HepG2 (cell line): ENCODE measurements around the gene UNC93A. TPM values are rescaled to one million over a fixed set of nuclear protein-coding genes. Genes with fewer than 3 reads are reported as not detected.
A peak's percentile ranks its signal among the peaks of the same experiment; 100 is the strongest.

ENCODE experiments used
- ATAC-seq: fragments of 200-7000 bp; cut with Tn5 transposase; 3 replicates; pipeline ENCODE4 v1.9.1; 2020; ENCODE audit warnings: mild to moderate bottlenecking, moderate library complexity
- BruUV-seq: library from RNA; stranded (reverse); fragments of 400-500 nt; replicated peaks from 2 replicates; lab custom pipeline; 2021; lab: Mats Ljungman, UMichigan
- CTCF ChIA-PET: fragments of 300-600 bp; formaldehyde crosslinking; extraction: SDS; loops from one replicate; lab custom pipeline; 2021; ENCODE audit warnings: low total read pairs, inconsistent platforms, low intra/inter-chr PET ratio; lab: Yijun Ruan, JAX
- POLR2A ChIA-PET: fragments of 350-600 bp; sonication (Branson Sonifier 250); formaldehyde crosslinking; loops from one replicate; lab custom pipeline; 2020; ENCODE audit warnings: antibody characterized with exemption, inconsistent platforms; lab: Yijun Ruan, JAX
- DNase-seq: peaks from one replicate; pipeline ENCODE4 v3.0.0-alpha.2; 2015; ENCODE audit warnings: low spot score
- FAIRE-seq: peaks from 3 replicates; lab custom pipeline; 2011; peaks lifted over from hg19 to GRCh38; lab: Jason Lieb, UNC
- H2AFZ ChIP-seq: one replicate; pipeline ENCODE4 v1.6.1; 2011; ENCODE audit warnings: low read length, inconsistent platforms
- H3K27ac ChIP-seq: fragments of 300-600 bp; 3 replicates; pipeline ENCODE4 v1.8.0; 2011; ENCODE audit warnings: mixed run types, mild to moderate bottlenecking, mixed read lengths, low read length, inconsistent platforms; ENCODE audit not compliant: insufficient read depth; ENCODE audit errors: extremely low read length
- H3K27me3 ChIP-seq, 2 experiments: fragments of 200-600 bp in 1 of 2; 2 replicates in 1 of 2; 3 replicates in 1 of 2; pipeline versions ENCODE4 v1.6.0 to v1.8.0; 2011; ENCODE audit warnings: low read length in 2 of 2, mild to moderate bottlenecking in 2 of 2, moderate library complexity in 2 of 2, inconsistent platforms in 1 of 2; ENCODE audit not compliant: insufficient read depth in 2 of 2, control insufficient read depth in 1 of 2
- H3K36me3 ChIP-seq, 2 experiments: fragments of 200-600 bp in 1 of 2; replicated peaks in 1 of 2; 2 replicates in 1 of 2; 3 replicates in 1 of 2; pipeline versions ENCODE4 v1.5.1 to v1.8.0; 2011; ENCODE audit warnings: low read length in 2 of 2, inconsistent platforms in 1 of 2; ENCODE audit not compliant: insufficient read depth in 2 of 2, control insufficient read depth in 1 of 2
- H3K4me1 ChIP-seq: 2 replicates; pipeline ENCODE4 v1.5.1; 2012; ENCODE audit warnings: low read length, inconsistent platforms; ENCODE audit not compliant: insufficient read depth
- H3K4me2 ChIP-seq: 2 replicates; pipeline ENCODE4 v1.6.0; 2011; ENCODE audit warnings: low read depth, low read length, inconsistent platforms
- H3K4me3 ChIP-seq, 3 experiments: fragments of 200-600 bp in 1 of 3; sonication (generic), shearing (Covaris generic) in 1 of 3; replicated peaks in 1 of 3; 2 replicates each; pipeline ENCODE4 v1.5.1; 2011 to 2016; ENCODE audit warnings: low read length in 3 of 3, inconsistent platforms in 2 of 3, low read depth in 2 of 3, mild to moderate bottlenecking in 2 of 3, control low read depth in 1 of 3, mixed read lengths in 1 of 3; ENCODE audit not compliant: insufficient read depth in 1 of 3
- H3K79me2 ChIP-seq: one replicate; pipeline ENCODE4 v1.6.1; 2011; ENCODE audit warnings: low read length, inconsistent platforms; ENCODE audit not compliant: insufficient read depth
- H3K9ac ChIP-seq: 2 replicates; pipeline ENCODE4 v1.6.0; 2011; ENCODE audit warnings: mild to moderate bottlenecking, low read depth, low read length, inconsistent platforms; ENCODE audit not compliant: insufficient read depth
- H3K9me3 ChIP-seq: 2 replicates; pipeline ENCODE4 v1.5.1; 2012; ENCODE audit warnings: mild to moderate bottlenecking, low read length
- H4K20me1 ChIP-seq: 2 replicates; pipeline ENCODE4 v1.6.0; 2011; ENCODE audit warnings: inconsistent platforms, mild to moderate bottlenecking, low read length, moderate library complexity; ENCODE audit not compliant: insufficient read depth
- MLLT10 ChIP-seq: sonication (generic); formaldehyde crosslinking; IDR thresholded peaks from 2 replicates; pipeline ENCODE4 v1.4.0; 2020; ENCODE audit warnings: missing genetic modification reagents
- NFYB ChIP-seq: sonication (generic); formaldehyde crosslinking; IDR thresholded peaks from 2 replicates; pipeline ENCODE4 v1.4.0; 2020; ENCODE audit warnings: missing genetic modification reagents
- PBX2 ChIP-seq: IDR thresholded peaks from 2 replicates; pipeline ENCODE4 v1.6.1; 2016; ENCODE audit warnings: control low read depth
- PHF20 ChIP-seq: sonication (generic); formaldehyde crosslinking; IDR thresholded peaks from 2 replicates; pipeline ENCODE4 v1.5.0; 2020; ENCODE audit warnings: mild to moderate bottlenecking, missing genetic modification reagents
- SRSF1 ChIP-seq: fragments of 200-400 bp; formaldehyde crosslinking; optimal IDR thresholded peaks from 2 replicates; pipeline ENCODE3; 2017; ENCODE audit warnings: mild to moderate bottlenecking, low read depth, low read length, moderate library complexity
- TRAFD1 ChIP-seq: sonication (generic); formaldehyde crosslinking; IDR thresholded peaks from 2 replicates; pipeline ENCODE4 v1.5.1; 2020; ENCODE audit warnings: missing genetic modification reagents, mild to moderate bottlenecking, borderline replicate concordance
- ZNF10 ChIP-seq: sonication (generic); formaldehyde crosslinking; IDR thresholded peaks from 2 replicates; pipeline ENCODE4 v1.4.0; 2020; ENCODE audit warnings: mild to moderate bottlenecking, low read depth, missing genetic modification reagents, borderline replicate concordance
- ZNF468 ChIP-seq: sonication (generic); formaldehyde crosslinking; IDR thresholded peaks from 2 replicates; pipeline ENCODE4 v1.8.0; 2022; ENCODE audit warnings: mild to moderate bottlenecking, moderate library complexity, missing genetic modification reagents
- ZNF563 ChIP-seq: sonication (generic); formaldehyde crosslinking; IDR thresholded peaks from 2 replicates; pipeline ENCODE4 v1.8.0; 2022; ENCODE audit warnings: mild to moderate bottlenecking, moderate library complexity, missing genetic modification reagents
- WGBS: methylation state at CpG from one replicate; pipeline ENCODE4 v1.1.6; 2017; ENCODE audit warnings: low lambda C conversion rate; 5-methylcytosine and 5-hydroxymethylcytosine counted together
- in situ Hi-C: cut with HindIII; loops from 2 replicates; pipeline ENCODE4 v1.10.0; 2017; ENCODE audit warnings: low pct_unique_long_range_greater_than_20kb; ENCODE audit not compliant: extremely low pct_ligation_motif_present
- intact Hi-C: fragments of 100-400 bp; cut with micrococcal nuclease; formaldehyde crosslinking; loops from one replicate; pipeline ENCODE4 v1.10.0; 2022; ENCODE audit not compliant: unreplicated experiment
- polyA plus RNA-seq, 8 experiments: library from polyadenylated mRNA; depleted of rRNA in 3 of 8; stranded (reverse) in 7 of 8; unstranded in 1 of 8; fragments of >200 nt; fragmentation: Illumina TruSeq in 4 of 8; extraction: Trizol in 4 of 8; gene quantifications; 2 replicates each; pipeline versions ENCODE4 v1.2.1 to v1.2.3, GENCODE V29; 2011 to 2016; ENCODE audit warnings: low read depth in 4 of 8, missing spikeins in 1 of 8, mixed read lengths in 1 of 8; ENCODE audit not compliant: insufficient read depth in 1 of 8
- total RNA-seq, 5 experiments: library from RNA; depleted of rRNA; stranded (reverse); fragments of >200 nt; fragmentation: Illumina TruSeq; extraction: Trizol; gene quantifications; 2 replicates each; pipeline ENCODE4 v1.2.3, GENCODE V29; 2016; ENCODE audit warnings: low read depth in 1 of 5
- TF ChIP-seq, protein P1 (sequence below): sonication (generic); formaldehyde crosslinking; IDR thresholded peaks from 2 replicates; pipeline ENCODE4 v1.5.0; 2020; ENCODE audit warnings: mild to moderate bottlenecking, low read depth, missing genetic modification reagents, borderline replicate concordance
- TF ChIP-seq, protein P2 (sequence below): sonication (generic); formaldehyde crosslinking; IDR thresholded peaks from 2 replicates; pipeline ENCODE4 v1.4.0; 2020; ENCODE audit warnings: mild to moderate bottlenecking, missing genetic modification reagents

UNC93A gene
- total and polyA plus RNA-seq, 2 of the 13 experiments (the other 11 are each of a cell fraction or from before 2014, with no cell fraction given), result 11.0 to 42.7 TPM

GRCh38 chr6:167350275-167350696 is 59.2 kb downstream of the UNC93A start:
- Histone ChIP-seq H3K9ac (no peak overlapping the region), H3K27ac (no peak overlapping the region), H2AFZ (no peak overlapping the region), H3K4me1 (peaks cover 43% of the 10 kb centered on the region), H3K36me3 (no peaks in the 10 kb centered on the region), H4K20me1 (no peaks in the 10 kb centered on the region), H3K9me3 (no peaks in the 10 kb centered on the region), H3K79me2 (no peaks in the 10 kb centered on the region), H3K4me2 (no peak overlapping the region), H3K4me3 (no peak overlapping the region), H3K27me3 (no peaks in the 10 kb centered on the region)
- DNase-seq (no peak), ATAC-seq (no peak), FAIRE-seq (no peak)
- TF ChIP-seq SRSF1, result peak; percentile 40
- TF ChIP-seq, protein P1, sequence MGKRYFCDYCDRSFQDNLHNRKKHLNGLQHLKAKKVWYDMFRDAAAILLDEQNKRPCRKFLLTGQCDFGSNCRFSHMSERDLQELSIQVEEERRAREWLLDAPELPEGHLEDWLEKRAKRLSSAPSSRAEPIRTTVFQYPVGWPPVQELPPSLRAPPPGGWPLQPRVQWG (CRISPR knock-in tag), result no peak
- TF ChIP-seq ZNF10 (CRISPR knock-in tag), result no peak
- TF ChIP-seq PHF20, result no peak
- no TSS peak for BruUV-seq
- ChIA-PET CTCF (no interaction called here), POLR2A (interaction anchor here (2.7 kb wide), 1 partner anchor 41 kb away, joined by 25 read pairs; no protein-coding TSS in a partner anchor)
- intact Hi-C loops (no loop called here), in situ Hi-C loops (no loop called here)
- WGBS, result 94% methylated on average over 22 of the region's 22 CpGs

- H4K20me1 ChIP-seq, result no peaks in the 10 kb centered on the region
- H3K36me3 ChIP-seq, result no peaks in the 10 kb centered on the region
- POLR2A ChIA-PET, result interaction anchor here (1.9 kb wide), 1 partner anchor 9 kb away, joined by 10 read pairs; no protein-coding TSS in a partner anchor
- no TSS peak for BruUV-seq
- no peak overlapping the region for H3K9ac ChIP-seq
- no peak overlapping the region for H3K4me2 ChIP-seq
- in situ Hi-C loops (no loop called here), intact Hi-C loops (no loop called here)
- 95% methylated on average over 61 of the region's 62 CpGs for WGBS
- no peaks in the 10 kb centered on the region for H3K79me2 ChIP-seq
- H2AFZ ChIP-seq, result no peak overlapping the region
- CTCF ChIA-PET, result no interaction called here
- DNase-seq (no peak), ATAC-seq (no peak; the same call in 2 of the 3 replicates), FAIRE-seq (no peak)
- no peaks in the 10 kb centered on the region for H3K27me3 ChIP-seq
- no peaks in the 10 kb centered on the region for H3K9me3 ChIP-seq
- H3K4me3 ChIP-seq, result no peak overlapping the region
- H3K27ac ChIP-seq, result no peak overlapping the region
- H3K4me1 ChIP-seq, result peaks cover 40% of the 10 kb centered on the region
- no peak for TF ChIP-seq PBX2
- no peak for TF ChIP-seq NFYB (CRISPR knock-in tag)
- TF ChIP-seq, protein P2, sequence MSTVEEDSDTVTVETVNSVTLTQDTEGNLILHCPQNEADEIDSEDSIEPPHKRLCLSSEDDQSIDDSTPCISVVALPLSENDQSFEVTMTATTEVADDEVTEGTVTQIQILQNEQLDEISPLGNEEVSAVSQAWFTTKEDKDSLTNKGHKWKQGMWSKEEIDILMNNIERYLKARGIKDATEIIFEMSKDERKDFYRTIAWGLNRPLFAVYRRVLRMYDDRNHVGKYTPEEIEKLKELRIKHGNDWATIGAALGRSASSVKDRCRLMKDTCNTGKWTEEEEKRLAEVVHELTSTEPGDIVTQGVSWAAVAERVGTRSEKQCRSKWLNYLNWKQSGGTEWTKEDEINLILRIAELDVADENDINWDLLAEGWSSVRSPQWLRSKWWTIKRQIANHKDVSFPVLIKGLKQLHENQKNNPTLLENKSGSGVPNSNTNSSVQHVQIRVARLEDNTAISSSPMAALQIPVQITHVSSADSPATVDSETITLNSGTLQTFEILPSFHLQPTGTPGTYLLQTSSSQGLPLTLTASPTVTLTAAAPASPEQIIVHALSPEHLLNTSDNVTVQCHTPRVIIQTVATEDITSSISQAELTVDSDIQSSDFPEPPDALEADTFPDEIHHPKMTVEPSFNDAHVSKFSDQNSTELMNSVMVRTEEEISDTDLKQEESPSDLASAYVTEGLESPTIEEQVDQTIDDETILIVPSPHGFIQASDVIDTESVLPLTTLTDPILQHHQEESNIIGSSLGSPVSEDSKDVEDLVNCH (CRISPR knock-in tag), result no peak
- no peak for TF ChIP-seq ZNF563 (CRISPR knock-in tag)
- TF ChIP-seq MLLT10 (CRISPR knock-in tag), result no peak
- no peak for TF ChIP-seq TRAFD1 (CRISPR knock-in tag)
- TF ChIP-seq ZNF468, result no peak
Observed at GRCh38 chr6:167350731-167351655, 59.9 kb downstream of the UNC93A start.
